Dermis lymphatic vessel endothelial cell (primary cell): ENCODE measurements around the gene LYZL4. TPM values are rescaled to one million over a fixed set of nuclear protein-coding genes. Genes with fewer than 3 reads are reported as not detected.

Experiments
- total RNA-seq: library from RNA; depleted of rRNA; stranded (reverse); fragments of >200 nt; gene quantifications from 2 replicates; pipeline ENCODE4 v1.2.1, GENCODE V29; 2014

Gene LYZL4, protein sequence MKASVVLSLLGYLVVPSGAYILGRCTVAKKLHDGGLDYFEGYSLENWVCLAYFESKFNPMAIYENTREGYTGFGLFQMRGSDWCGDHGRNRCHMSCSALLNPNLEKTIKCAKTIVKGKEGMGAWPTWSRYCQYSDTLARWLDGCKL
- not detected in 2 replicates for total RNA-seq

DNA sequence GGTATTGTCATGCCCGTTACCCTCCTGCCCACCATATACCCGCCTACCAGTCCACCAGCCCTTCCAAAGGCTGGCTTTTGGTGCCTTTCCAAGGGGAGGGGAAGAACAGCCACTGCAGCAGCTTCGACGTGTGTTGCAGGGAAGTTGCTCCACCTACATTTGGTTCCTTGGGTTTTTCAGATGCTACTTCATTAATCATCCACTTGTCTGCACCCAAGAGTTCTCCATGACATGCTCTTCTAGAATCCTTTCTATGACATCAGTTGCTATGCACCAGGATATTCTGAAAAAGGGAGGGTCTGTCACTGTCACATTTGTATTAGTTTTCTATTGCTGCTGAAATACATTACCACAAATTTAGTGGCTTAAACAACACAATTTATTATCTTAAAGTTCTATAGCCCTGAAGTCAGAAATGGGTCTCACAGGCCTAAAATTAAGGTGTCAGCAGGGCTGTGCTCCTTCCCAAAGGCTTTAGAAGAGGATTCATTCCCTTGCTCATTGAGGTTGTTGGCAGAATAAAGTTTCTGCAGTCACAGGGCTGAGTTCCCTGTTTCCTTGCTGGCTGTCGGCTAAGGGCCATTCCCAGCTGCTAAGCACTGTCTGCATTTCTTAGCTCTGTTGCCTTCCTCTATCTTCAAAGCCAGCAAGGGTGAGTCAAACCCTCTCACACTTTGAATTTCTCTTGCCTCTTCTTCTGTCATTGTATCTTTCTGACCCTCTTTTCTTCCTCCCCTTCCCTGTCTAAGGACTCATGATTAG is at the start of gene LYZL4:
Gene LYZL4, minus strand, starts transcription at position 241 of the 762 bp plus-strand sequence. CDS start 3,359 bp downstream, outside the sequence.

Other genes with a start within 250 kb of the LYZL4 start
- not detected in 2 replicates for gene CCK, start 144.4 kb downstream of the LYZL4 start, total RNA-seq
- gene VIPR1, start 92.0 kb upstream of the LYZL4 start, total RNA-seq: 0.09 and 0.11 TPM in 2 replicates
- gene SEC22C, start 171.4 kb upstream of the LYZL4 start, total RNA-seq: 84.9 and 105 TPM in 2 replicates
- gene SS18L2, start 180.2 kb upstream of the LYZL4 start, total RNA-seq: 26.6 and 36.4 TPM in 2 replicates
- gene NKTR, start 190.1 kb upstream of the LYZL4 start, total RNA-seq: 59.2 and 62.1 TPM in 2 replicates
- 17.5 and 21.8 TPM in 2 replicates for gene ZBTB47, start 243.1 kb upstream of the LYZL4 start, total RNA-seq